ENCODE results near the gene TMEM245. TPM values are rescaled to one million over a fixed set of nuclear protein-coding genes. Genes with fewer than 3 reads are reported as not detected.

The TMEM245 gene
- total and polyA plus RNA-seq, 2 of the 13 experiments (the other 11 are each of a cell fraction or from before 2014, with no cell fraction given) = 53.5 to 55.4 TPM

DNA sequence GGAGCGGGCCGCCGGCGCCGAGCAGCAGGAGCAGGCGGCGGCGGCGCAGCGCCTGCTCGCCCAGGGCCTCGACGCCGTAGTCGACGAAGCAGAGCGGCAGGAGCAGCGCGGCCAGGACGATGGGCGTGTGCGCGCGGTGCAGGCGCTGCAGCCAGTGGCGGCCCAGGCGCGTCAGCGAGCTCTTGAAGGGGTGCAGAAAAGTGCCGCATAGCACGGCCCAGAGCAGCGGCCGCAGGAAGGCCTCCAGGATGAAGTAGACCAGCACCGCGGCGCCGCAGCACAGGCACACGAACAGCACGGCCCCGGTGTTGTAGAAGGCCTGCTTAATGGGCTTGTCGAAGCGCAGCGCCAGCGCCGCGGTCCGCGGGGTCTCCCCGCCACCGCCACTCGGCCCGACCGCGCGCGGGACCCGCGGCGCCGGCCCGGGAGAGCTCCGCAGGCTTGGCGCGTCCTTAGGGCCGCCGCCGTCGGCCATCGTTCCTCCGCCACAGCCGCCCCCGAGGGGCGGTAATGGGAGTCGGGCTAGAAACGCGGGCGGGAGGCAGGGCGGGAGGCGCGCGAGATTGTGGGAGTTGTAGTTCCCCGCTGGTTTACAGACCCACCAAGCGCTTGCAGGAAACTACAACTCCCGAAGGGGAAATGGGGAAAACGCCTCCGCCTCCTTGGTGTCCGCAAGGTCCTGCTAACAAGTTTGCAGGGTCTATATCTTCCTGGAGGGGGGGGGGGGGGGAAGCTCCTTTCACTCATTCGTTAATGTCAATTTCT, at the start of gene TMEM245 (continued):
- TF ChIP-seq DMAP1 (CRISPR knock-in tag; IDR thresholded peaks at IDR 0.05) (no peak), FOSL1 (CRISPR knock-in tag; IDR thresholded peaks at IDR 0.05; ENCODE audit: borderline replicate concordance) (no peak), TARDBP (CRISPR knock-in tag; IDR thresholded peaks at IDR 0.05) (0 out of 2 replicates have a peak, but pooled peaks have one; percentile 5), SP4 (CRISPR knock-in tag; IDR thresholded peaks at IDR 0.05) (peak; percentile 81; the same call in 1 of the 2 replicates), CENPX (CRISPR knock-in tag; IDR thresholded peaks at IDR 0.05) (no peak), NFRKB (IDR thresholded peaks at IDR 0.05) (no peak), ZNF577 (CRISPR knock-in tag; IDR thresholded peaks at IDR 0.05; ENCODE audit: borderline replicate concordance, low read depth) (no peak), TFDP1 (CRISPR knock-in tag; IDR thresholded peaks at IDR 0.05; ENCODE audit: borderline replicate concordance) (no peak; the same call in 1 of the 2 replicates), ZNF256 (CRISPR knock-in tag; conservative IDR thresholded peaks at IDR 0.05) (no peak), ZNF646 (CRISPR knock-in tag; IDR thresholded peaks at IDR 0.05) (no peak), CREBL2 (CRISPR knock-in tag; IDR thresholded peaks at IDR 0.05; ENCODE audit: borderline replicate concordance) (no peak), KDM5B (CRISPR knock-in tag; IDR thresholded peaks at IDR 0.05; ENCODE audit: borderline replicate concordance) (0 out of 2 replicates have a peak, but pooled peaks have one; percentile 74), BHLHE40 (IDR thresholded peaks at IDR 0.05; ENCODE audit: low read length) (no peak)
- TF ChIP-seq, protein P1, sequence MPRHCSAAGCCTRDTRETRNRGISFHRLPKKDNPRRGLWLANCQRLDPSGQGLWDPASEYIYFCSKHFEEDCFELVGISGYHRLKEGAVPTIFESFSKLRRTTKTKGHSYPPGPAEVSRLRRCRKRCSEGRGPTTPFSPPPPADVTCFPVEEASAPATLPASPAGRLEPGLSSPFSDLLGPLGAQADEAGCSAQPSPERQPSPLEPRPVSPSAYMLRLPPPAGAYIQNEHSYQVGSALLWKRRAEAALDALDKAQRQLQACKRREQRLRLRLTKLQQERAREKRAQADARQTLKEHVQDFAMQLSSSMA (CRISPR knock-in tag; IDR thresholded peaks at IDR 0.05) = no peak
- TF ChIP-seq, protein P2, sequence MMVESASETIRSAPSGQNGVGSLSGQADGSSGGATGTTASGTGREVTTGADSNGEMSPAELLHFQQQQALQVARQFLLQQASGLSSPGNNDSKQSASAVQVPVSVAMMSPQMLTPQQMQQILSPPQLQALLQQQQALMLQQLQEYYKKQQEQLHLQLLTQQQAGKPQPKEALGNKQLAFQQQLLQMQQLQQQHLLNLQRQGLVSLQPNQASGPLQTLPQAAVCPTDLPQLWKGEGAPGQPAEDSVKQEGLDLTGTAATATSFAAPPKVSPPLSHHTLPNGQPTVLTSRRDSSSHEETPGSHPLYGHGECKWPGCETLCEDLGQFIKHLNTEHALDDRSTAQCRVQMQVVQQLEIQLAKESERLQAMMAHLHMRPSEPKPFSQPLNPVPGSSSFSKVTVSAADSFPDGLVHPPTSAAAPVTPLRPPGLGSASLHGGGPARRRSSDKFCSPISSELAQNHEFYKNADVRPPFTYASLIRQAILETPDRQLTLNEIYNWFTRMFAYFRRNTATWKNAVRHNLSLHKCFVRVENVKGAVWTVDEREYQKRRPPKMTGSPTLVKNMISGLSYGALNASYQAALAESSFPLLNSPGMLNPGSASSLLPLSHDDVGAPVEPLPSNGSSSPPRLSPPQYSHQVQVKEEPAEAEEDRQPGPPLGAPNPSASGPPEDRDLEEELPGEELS (CRISPR knock-in tag; IDR thresholded peaks at IDR 0.05) = no peak; the same call in 1 of the 2 replicates
- TF ChIP-seq, protein P3, sequence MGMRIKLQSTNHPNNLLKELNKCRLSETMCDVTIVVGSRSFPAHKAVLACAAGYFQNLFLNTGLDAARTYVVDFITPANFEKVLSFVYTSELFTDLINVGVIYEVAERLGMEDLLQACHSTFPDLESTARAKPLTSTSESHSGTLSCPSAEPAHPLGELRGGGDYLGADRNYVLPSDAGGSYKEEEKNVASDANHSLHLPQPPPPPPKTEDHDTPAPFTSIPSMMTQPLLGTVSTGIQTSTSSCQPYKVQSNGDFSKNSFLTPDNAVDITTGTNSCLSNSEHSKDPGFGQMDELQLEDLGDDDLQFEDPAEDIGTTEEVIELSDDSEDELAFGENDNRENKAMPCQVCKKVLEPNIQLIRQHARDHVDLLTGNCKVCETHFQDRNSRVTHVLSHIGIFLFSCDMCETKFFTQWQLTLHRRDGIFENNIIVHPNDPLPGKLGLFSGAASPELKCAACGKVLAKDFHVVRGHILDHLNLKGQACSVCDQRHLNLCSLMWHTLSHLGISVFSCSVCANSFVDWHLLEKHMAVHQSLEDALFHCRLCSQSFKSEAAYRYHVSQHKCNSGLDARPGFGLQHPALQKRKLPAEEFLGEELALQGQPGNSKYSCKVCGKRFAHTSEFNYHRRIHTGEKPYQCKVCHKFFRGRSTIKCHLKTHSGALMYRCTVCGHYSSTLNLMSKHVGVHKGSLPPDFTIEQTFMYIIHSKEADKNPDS (CRISPR knock-in tag; IDR thresholded peaks at IDR 0.05) = no peak

Measured in HepG2 (cell line).